Nephron progenitor cell (in vitro differentiated cells): ENCODE data around the gene PLA2G4F.

Experiments
- DNase-seq: peaks from one replicate; pipeline ENCODE4 v3.0.0; 2021
- H3K27ac Mint-ChIP-seq: 2 replicates; pipeline ENCODE4 v1.8.0; 2021; ENCODE audit warnings: mild to moderate bottlenecking, moderate library complexity, mixed read lengths
- H3K27me3 Mint-ChIP-seq: 2 replicates; pipeline ENCODE4 v1.8.0; 2021; ENCODE audit warnings: mild to moderate bottlenecking, low read depth, mixed read lengths; ENCODE audit not compliant: poor library complexity
- H3K36me3 Mint-ChIP-seq: 2 replicates; pipeline ENCODE4 v1.8.0; 2021; ENCODE audit warnings: low read depth, mixed read lengths
- H3K4me1 Mint-ChIP-seq: 2 replicates; pipeline ENCODE4 v1.8.0; 2021; ENCODE audit warnings: mixed read lengths
- H3K4me3 Mint-ChIP-seq: 2 replicates; pipeline ENCODE4 v1.8.0; 2021; ENCODE audit warnings: mild to moderate bottlenecking, moderate library complexity, mixed read lengths
- H3K9me3 Mint-ChIP-seq: 2 replicates; pipeline ENCODE4 v1.8.0; 2021; ENCODE audit warnings: mild to moderate bottlenecking, moderate library complexity, mixed read lengths
- CTCF ChIP-seq: fragments of 200-600 bp; sonication (generic); IDR thresholded peaks from 2 replicates; pipeline ENCODE4 v1.5.0; 2021; ENCODE audit warnings: antibody characterized with exemption

The PLA2G4F gene

GRCh38 chr15:42171795-42172194 is 15.4 kb upstream of the PLA2G4F start:
- no peak for DNase-seq
- Mint-ChIP-seq H3K36me3 (peaks cover 67% of the 10 kb centered on the region), H3K27ac (peak overlapping the region; percentile 4), H3K27me3 (no peaks in the 10 kb centered on the region), H3K4me3 (no peak overlapping the region), H3K9me3 (no peaks in the 10 kb centered on the region), H3K4me1 (no peaks in the 10 kb centered on the region)
- TF ChIP-seq CTCF = no peak

- Mint-ChIP-seq H3K27me3 (no peaks in the 10 kb centered on the region), H3K4me1 (no peaks in the 10 kb centered on the region), H3K27ac (no peak overlapping the region), H3K4me3 (no peak overlapping the region), H3K9me3 (no peaks in the 10 kb centered on the region), H3K36me3 (peaks cover 71% of the 10 kb centered on the region)
- DNase-seq = no peak
- TF ChIP-seq CTCF = no peak
Measured at GRCh38 chr15:42171122-42171521, 14.7 kb upstream of the PLA2G4F start.

GRCh38 chr15:42166225-42166940 is 9.9 kb upstream of the PLA2G4F start:
- no peaks in the 10 kb centered on the region for H3K9me3 Mint-ChIP-seq
- H3K4me1 Mint-ChIP-seq = no peaks in the 10 kb centered on the region
- TF ChIP-seq CTCF = no peak
- peaks cover 71% of the 10 kb centered on the region for H3K36me3 Mint-ChIP-seq
- DNase-seq = no peak
- H3K27me3 Mint-ChIP-seq = no peaks in the 10 kb centered on the region
- H3K4me3 Mint-ChIP-seq = no peak overlapping the region
- peak overlapping the region; percentile 61 for H3K27ac Mint-ChIP-seq

GRCh38 chr15:42165106-42165505 is 8.7 kb upstream of the PLA2G4F start:
- no peak overlapping the region for H3K27ac Mint-ChIP-seq

GRCh38 chr15:42163947-42164550 is 7.6 kb upstream of the PLA2G4F start:
- no peak for DNase-seq
- H3K36me3 Mint-ChIP-seq = peaks cover 67% of the 10 kb centered on the region
- H3K27me3 Mint-ChIP-seq = no peaks in the 10 kb centered on the region
- H3K27ac Mint-ChIP-seq = no peak overlapping the region
- H3K9me3 Mint-ChIP-seq = no peaks in the 10 kb centered on the region
- TF ChIP-seq CTCF = no peak
- no peaks in the 10 kb centered on the region for H3K4me1 Mint-ChIP-seq
- no peak overlapping the region for H3K4me3 Mint-ChIP-seq

More at GRCh38 chr15:42165106-42165505, 8.7 kb upstream of the PLA2G4F start:
- Mint-ChIP-seq H3K4me3 (no peak overlapping the region), H3K9me3 (no peaks in the 10 kb centered on the region), H3K4me1 (no peaks in the 10 kb centered on the region), H3K27me3 (no peaks in the 10 kb centered on the region), H3K36me3 (peaks cover 70% of the 10 kb centered on the region)
- no peak for DNase-seq
- no peak for TF ChIP-seq CTCF

- Mint-ChIP-seq H3K27me3 (no peaks in the 10 kb centered on the region), H3K4me3 (no peak overlapping the region), H3K9me3 (no peaks in the 10 kb centered on the region), H3K36me3 (peaks cover 72% of the 10 kb centered on the region), H3K27ac (peak overlapping the region; percentile 58), H3K4me1 (no peaks in the 10 kb centered on the region)
- DNase-seq = no peak
- TF ChIP-seq CTCF = no peak
Measured at GRCh38 chr15:42163291-42163690, 6.9 kb upstream of the PLA2G4F start.
